Activated CD4-positive, alpha-beta memory T cell treated with anti-CD3 and anti-CD28 coated beads, Interleukin-2, amount 10 ng/mL, durations not matched to agents 7 days and 5 days (primary cell): ENCODE data around the gene TRIM71. TPM values are rescaled to one million over a fixed set of nuclear protein-coding genes. Genes with fewer than 3 reads are reported as not detected.

Experiments
- CTCF ChIA-PET: fragments of 350-600 bp; sonication (Branson Sonifier 250); formaldehyde crosslinking; loops from one replicate; lab custom pipeline; 2021; ENCODE audit warnings: antibody characterized with exemption, inconsistent platforms; lab: Charles Lee
- POLR2A ChIA-PET: fragments of 350-600 bp; sonication (Branson Sonifier 250); formaldehyde crosslinking; loops from one replicate; lab custom pipeline; 2021; ENCODE audit warnings: antibody characterized with exemption; lab: Charles Lee
- DNase-seq: peaks from one replicate; pipeline ENCODE4 v3.0.0-alpha.2; 2020
- H3K27ac Mint-ChIP-seq: one replicate; pipeline ENCODE4 v1.8.0; 2021; ENCODE audit warnings: mild to moderate bottlenecking, mixed read lengths
- H3K27me3 Mint-ChIP-seq: one replicate; pipeline ENCODE4 v1.8.0; 2021; ENCODE audit warnings: mixed read lengths
- H3K36me3 Mint-ChIP-seq: one replicate; pipeline ENCODE4 v1.8.0; 2021; ENCODE audit warnings: low read depth, mixed read lengths
- H3K4me1 Mint-ChIP-seq: one replicate; pipeline ENCODE4 v1.8.0; 2021; ENCODE audit warnings: mixed read lengths
- H3K4me3 Mint-ChIP-seq: one replicate; pipeline ENCODE4 v1.8.0; 2021; ENCODE audit warnings: mild to moderate bottlenecking, mixed read lengths
- H3K9me3 Mint-ChIP-seq: one replicate; pipeline ENCODE4 v1.8.0; 2021; ENCODE audit warnings: mixed read lengths
- total RNA-seq, 2 experiments: library from RNA; stranded (reverse); gene quantifications; one replicate each; pipeline ENCODE4 v1.2.3, GENCODE V29; 2021

Gene TRIM71
- total RNA-seq, 2 experiments from 2014 or later: not detected

GRCh38 chr3:32882189-32882588 is 64.4 kb downstream of the TRIM71 start:
- no peak for DNase-seq
- Mint-ChIP-seq H3K36me3 (no peaks in the 10 kb centered on the region), H3K4me1 (peaks cover 23% of the 10 kb centered on the region), H3K27ac (no peak overlapping the region), H3K4me3 (no peak overlapping the region), H3K27me3 (peaks cover 42% of the 10 kb centered on the region), H3K9me3 (no peaks in the 10 kb centered on the region)
- POLR2A ChIA-PET: interaction anchor here (1.5 kb wide), 1 partner anchor 21 kb away, joined by 5 read pairs; no protein-coding TSS in a partner anchor
- CTCF ChIA-PET: interaction anchor here (1.0 to 2.1 kb wide), 2 partner anchors 20 to 52 kb away, joined by 3 to 11 read pairs; no protein-coding TSS in a partner anchor

GRCh38 chr3:32882603-32883025 is 64.8 kb downstream of the TRIM71 start:
- POLR2A ChIA-PET: interaction anchor here (1.3 to 1.5 kb wide), 2 partner anchors 21 to 213 kb away, joined by 3 to 5 read pairs; no protein-coding TSS in a partner anchor
- Mint-ChIP-seq H3K4me1 (peaks cover 23% of the 10 kb centered on the region), H3K36me3 (no peaks in the 10 kb centered on the region), H3K4me3 (no peak overlapping the region), H3K27ac (no peak overlapping the region), H3K9me3 (no peaks in the 10 kb centered on the region), H3K27me3 (peaks cover 41% of the 10 kb centered on the region)
- peak; percentile 19 for DNase-seq
- CTCF ChIA-PET: interaction anchor here (1.0 to 2.1 kb wide), 3 partner anchors 20 to 490 kb away, joined by 3 to 11 read pairs (median 4); no protein-coding TSS in a partner anchor

GRCh38 chr3:32883817-32884216 is 66.0 kb downstream of the TRIM71 start:
- peaks cover 36% of the 10 kb centered on the region for H3K27me3 Mint-ChIP-seq

GRCh38 chr3:32884591-32884990 is 66.8 kb downstream of the TRIM71 start:
- H3K27ac Mint-ChIP-seq: no peak overlapping the region
- no peaks in the 10 kb centered on the region for H3K36me3 Mint-ChIP-seq
- ChIA-PET CTCF (interaction anchor here (0.6 kb wide), 1 partner anchor 17 kb away, joined by 3 read pairs; no protein-coding TSS in a partner anchor), POLR2A (no interaction called here)
- peaks cover 37% of the 10 kb centered on the region for H3K27me3 Mint-ChIP-seq
- no peak overlapping the region for H3K4me3 Mint-ChIP-seq
- H3K9me3 Mint-ChIP-seq: no peaks in the 10 kb centered on the region
- DNase-seq: no peak
- H3K4me1 Mint-ChIP-seq: peaks cover 23% of the 10 kb centered on the region

More at GRCh38 chr3:32883817-32884216, 66.0 kb downstream of the TRIM71 start:
- Mint-ChIP-seq H3K27ac (no peak overlapping the region), H3K9me3 (no peaks in the 10 kb centered on the region), H3K36me3 (no peaks in the 10 kb centered on the region), H3K4me3 (no peak overlapping the region), H3K4me1 (peaks cover 23% of the 10 kb centered on the region)
- ChIA-PET POLR2A (interaction anchor here (1.3 to 1.5 kb wide), 2 partner anchors 19 to 212 kb away, joined by 3 to 5 read pairs; no protein-coding TSS in a partner anchor), CTCF (interaction anchor here (0.6 to 2.1 kb wide), 3 partner anchors 19 to 489 kb away, joined by 3 to 11 read pairs (median 4); no protein-coding TSS in a partner anchor)
- no peak for DNase-seq

GRCh38 chr3:32885283-32885901 is 67.6 kb downstream of the TRIM71 start:
- POLR2A ChIA-PET: interaction anchor here (0.6 kb wide), 1 partner anchor 94 kb away, joined by 4 read pairs; no protein-coding TSS in a partner anchor
- Mint-ChIP-seq H3K27me3 (peaks cover 37% of the 10 kb centered on the region), H3K9me3 (no peaks in the 10 kb centered on the region), H3K27ac (no peak overlapping the region), H3K4me1 (peaks cover 23% of the 10 kb centered on the region), H3K36me3 (no peaks in the 10 kb centered on the region), H3K4me3 (no peak overlapping the region)
- DNase-seq: no peak
- CTCF ChIA-PET: no interaction called here

GRCh38 chr3:32886296-32886695 is 68.5 kb downstream of the TRIM71 start:
- H3K4me3 Mint-ChIP-seq: no peak overlapping the region
- DNase-seq: no peak
- peaks cover 20% of the 10 kb centered on the region for H3K4me1 Mint-ChIP-seq
- H3K27me3 Mint-ChIP-seq: peaks cover 31% of the 10 kb centered on the region
- no peaks in the 10 kb centered on the region for H3K9me3 Mint-ChIP-seq
- POLR2A ChIA-PET: no interaction called here
- CTCF ChIA-PET: no interaction called here
- no peak overlapping the region for H3K27ac Mint-ChIP-seq
- no peaks in the 10 kb centered on the region for H3K36me3 Mint-ChIP-seq

- POLR2A ChIA-PET: no interaction called here
- CTCF ChIA-PET: no interaction called here
- H3K4me3 Mint-ChIP-seq: no peak overlapping the region
- H3K27me3 Mint-ChIP-seq: peaks cover 25% of the 10 kb centered on the region
- no peaks in the 10 kb centered on the region for H3K36me3 Mint-ChIP-seq
- no peaks in the 10 kb centered on the region for H3K9me3 Mint-ChIP-seq
- H3K4me1 Mint-ChIP-seq: peaks cover 19% of the 10 kb centered on the region
- DNase-seq: no peak
- H3K27ac Mint-ChIP-seq: no peak overlapping the region
Observed at GRCh38 chr3:32886911-32887310, 69.1 kb downstream of the TRIM71 start.

GRCh38 chr3:32888739-32889138 is 70.9 kb downstream of the TRIM71 start:
- peaks cover 6% of the 10 kb centered on the region for H3K4me1 Mint-ChIP-seq
- H3K27ac Mint-ChIP-seq: no peak overlapping the region
- DNase-seq: no peak
- no peaks in the 10 kb centered on the region for H3K36me3 Mint-ChIP-seq
- CTCF ChIA-PET: no interaction called here
- H3K27me3 Mint-ChIP-seq: peaks cover 38% of the 10 kb centered on the region
- POLR2A ChIA-PET: no interaction called here
- no peaks in the 10 kb centered on the region for H3K9me3 Mint-ChIP-seq
- no peak overlapping the region for H3K4me3 Mint-ChIP-seq

GRCh38 chr3:32890420-32891276 is 72.9 kb downstream of the TRIM71 start:
- POLR2A ChIA-PET: no interaction called here
- peaks cover 46% of the 10 kb centered on the region for H3K27me3 Mint-ChIP-seq
- H3K27ac Mint-ChIP-seq: no peak overlapping the region
- H3K9me3 Mint-ChIP-seq: no peaks in the 10 kb centered on the region
- no peaks in the 10 kb centered on the region for H3K4me1 Mint-ChIP-seq
- CTCF ChIA-PET: interaction anchor here (1.0 kb wide), 1 partner anchor 12 kb away, joined by 4 read pairs; no protein-coding TSS in a partner anchor
- no peak overlapping the region for H3K4me3 Mint-ChIP-seq
- DNase-seq: no peak
- no peaks in the 10 kb centered on the region for H3K36me3 Mint-ChIP-seq

GRCh38 chr3:32891365-32891764 is 73.6 kb downstream of the TRIM71 start:
- no peaks in the 10 kb centered on the region for H3K36me3 Mint-ChIP-seq
- no peak overlapping the region for H3K27ac Mint-ChIP-seq
- no peak overlapping the region for H3K4me3 Mint-ChIP-seq
- peaks cover 50% of the 10 kb centered on the region for H3K27me3 Mint-ChIP-seq
- no peaks in the 10 kb centered on the region for H3K4me1 Mint-ChIP-seq
- ChIA-PET CTCF (no interaction called here), POLR2A (no interaction called here)
- H3K9me3 Mint-ChIP-seq: no peaks in the 10 kb centered on the region
- DNase-seq: no peak

GRCh38 chr3:32892625-32893598 is 75.1 kb downstream of the TRIM71 start:
- ChIA-PET POLR2A (no interaction called here), CTCF (interaction anchor here (0.6 kb wide), 1 partner anchor 203 kb away, joined by 6 read pairs; no protein-coding TSS in a partner anchor)
- Mint-ChIP-seq H3K9me3 (no peaks in the 10 kb centered on the region), H3K27ac (no peak overlapping the region), H3K27me3 (peaks cover 51% of the 10 kb centered on the region), H3K4me3 (no peak overlapping the region), H3K36me3 (no peaks in the 10 kb centered on the region), H3K4me1 (no peaks in the 10 kb centered on the region)
- no peak for DNase-seq

- POLR2A ChIA-PET: no interaction called here
- Mint-ChIP-seq H3K27me3 (peaks cover 58% of the 10 kb centered on the region), H3K27ac (no peak overlapping the region), H3K4me1 (no peaks in the 10 kb centered on the region), H3K9me3 (no peaks in the 10 kb centered on the region), H3K4me3 (no peak overlapping the region), H3K36me3 (no peaks in the 10 kb centered on the region)
- CTCF ChIA-PET: no interaction called here
- DNase-seq: no peak
Observed at GRCh38 chr3:32894977-32895376, 77.2 kb downstream of the TRIM71 start.
